ENCODE data around the gene KRT14.
"Not testable (repeated sequence)": the region's sequence is repeated elsewhere in the genome, so short reads cannot be mapped to it uniquely, and the experiment has no call there.

The KRT14 gene

DNA sequence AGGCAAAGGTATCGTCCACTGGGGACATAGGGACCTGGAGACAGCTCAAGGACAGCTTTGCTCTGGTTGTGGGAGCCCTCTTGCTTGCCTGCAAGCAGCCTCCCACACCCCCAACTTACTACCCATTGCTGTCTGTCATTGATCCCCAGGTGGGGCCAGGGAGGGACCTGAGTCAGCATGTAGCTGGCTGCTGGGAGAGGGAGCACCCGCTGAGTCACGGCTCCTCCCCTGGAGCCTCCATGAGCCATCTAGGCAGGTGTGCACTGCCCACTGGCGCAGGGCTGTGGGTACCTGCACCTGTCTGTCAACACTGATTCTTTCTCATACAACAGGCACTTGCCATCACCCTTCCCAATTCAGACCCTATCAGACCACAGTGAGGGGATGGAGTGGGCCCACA is 10.0 kb downstream of the KRT14 start:
- not testable (repeated sequence) for DNase-seq

DNA sequence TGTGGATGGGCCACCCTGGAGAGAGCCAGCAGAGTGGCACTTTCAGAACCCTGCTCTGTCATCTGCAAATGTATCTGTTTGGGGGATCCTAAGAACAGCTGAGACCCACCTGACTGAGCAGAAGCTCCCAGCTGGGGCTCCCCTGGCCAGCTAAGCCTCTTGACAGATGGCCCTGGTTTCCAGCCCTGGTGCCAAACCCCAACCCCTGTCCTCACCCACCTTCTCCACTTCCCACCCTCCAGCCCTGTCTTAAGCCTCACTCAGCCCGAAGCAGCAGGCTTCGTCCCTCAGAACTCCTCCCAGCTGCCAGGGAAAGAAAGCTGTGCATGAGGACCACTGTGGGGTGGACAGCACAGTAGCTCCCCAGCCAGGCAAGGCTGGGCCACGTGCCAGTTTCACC is 11.4 kb downstream of the KRT14 start:
- no peak for DNase-seq

DNA sequence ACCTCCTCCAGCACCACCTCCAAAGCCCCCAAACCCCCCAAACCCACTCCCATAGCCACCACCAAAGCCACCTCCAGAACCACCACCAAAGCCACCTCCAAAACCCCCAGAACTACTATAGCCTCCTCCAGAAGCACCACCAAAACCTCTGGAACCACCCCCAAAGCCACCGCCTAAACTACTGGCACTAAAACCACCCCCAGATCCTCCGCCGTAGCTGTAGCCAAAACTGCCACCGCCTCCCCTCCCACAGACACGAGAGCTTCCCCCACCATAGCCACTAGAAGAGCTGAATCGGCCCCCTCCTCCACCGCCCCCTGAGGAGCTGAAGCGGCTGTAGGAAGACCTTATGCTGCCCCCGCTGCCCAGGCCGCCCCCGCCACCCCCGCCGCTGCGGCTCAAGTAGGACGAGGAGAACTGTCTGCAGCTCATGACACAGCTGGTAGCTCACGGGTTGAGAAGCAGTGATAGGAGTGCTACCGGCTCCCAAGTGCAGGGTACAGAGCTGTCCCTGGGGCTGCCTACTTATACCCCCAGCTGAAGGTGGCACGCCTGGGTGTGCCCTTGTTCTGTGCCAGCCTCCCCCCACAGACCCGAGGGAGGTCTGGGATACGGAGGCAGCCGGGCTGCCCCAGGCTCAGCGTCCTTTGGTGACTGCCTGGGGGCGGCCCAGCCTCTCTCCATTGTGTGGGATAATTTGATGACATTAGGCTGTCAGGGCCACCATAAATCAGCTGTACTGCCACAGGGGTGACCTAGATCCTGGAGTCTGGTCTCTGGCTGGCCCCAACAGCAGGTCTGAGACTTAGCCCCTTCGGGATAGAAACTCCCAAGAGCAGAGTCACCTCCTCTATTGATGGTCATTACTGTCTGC is 14.9 kb downstream of the KRT14 start, which contains the start of gene KRT9:
KRT9 (minus strand) TSS at position 499 of the 874 bp plus-strand sequence; CDS start at position 432, 67 bp downstream.
- DNase-seq: no peak

DNA sequence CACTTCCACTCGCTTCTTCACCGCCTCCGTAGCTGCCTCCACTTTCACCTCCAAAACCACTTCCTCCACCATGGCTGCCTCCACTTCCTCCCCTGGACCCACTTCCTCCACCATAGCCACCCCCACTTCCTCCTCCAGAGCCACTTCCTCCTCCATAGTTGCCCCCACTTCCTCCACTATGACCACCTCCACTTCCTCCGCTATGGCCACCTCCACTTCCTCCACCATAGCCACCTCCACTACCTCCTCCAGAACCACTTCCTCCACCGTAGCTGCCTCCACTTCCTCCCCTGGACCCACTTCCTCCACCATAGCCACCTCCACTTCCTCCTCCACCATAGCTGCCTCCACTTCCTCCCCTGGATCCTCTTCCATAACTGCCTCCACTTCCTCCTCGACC is 19.4 kb downstream of the KRT14 start:
- DNase-seq: no peak

DNA sequence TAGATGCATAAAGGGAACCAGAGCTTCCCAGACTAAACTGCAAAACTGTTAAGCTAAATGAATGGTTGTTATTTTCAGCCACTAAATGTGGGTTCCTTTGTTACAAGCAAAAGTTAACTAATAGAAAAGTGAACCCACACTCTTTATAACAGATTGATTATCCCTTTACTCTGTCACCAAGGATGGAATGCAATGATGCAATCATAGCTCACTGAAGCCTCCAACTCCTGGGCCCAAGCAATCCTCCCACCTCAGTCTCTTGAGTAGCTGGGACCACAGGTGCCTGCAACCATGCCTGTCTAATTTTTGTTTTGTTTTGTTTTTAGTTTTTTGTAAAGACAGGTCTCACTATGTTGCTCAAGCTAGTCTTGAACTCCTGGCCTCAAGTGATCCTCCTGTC is 21.4 kb downstream of the KRT14 start:
- DNase-seq: no peak

GRCh38 chr17:41563607-41564170 is 23.0 kb downstream of the KRT14 start:
- DNase-seq: no peak

GRCh38 chr17:41561554-41561953 is 25.1 kb downstream of the KRT14 start:
- no peak for DNase-seq

- no peak for DNase-seq
Measured at GRCh38 chr17:41559548-41559947, 27.1 kb downstream of the KRT14 start.

GRCh38 chr17:41556931-41557330 is 29.8 kb downstream of the KRT14 start:
- no peak for DNase-seq

GRCh38 chr17:41556306-41556705 is 30.4 kb downstream of the KRT14 start:
- no peak for DNase-seq

GRCh38 chr17:41555105-41555887 is 31.4 kb downstream of the KRT14 start:
- no peak for DNase-seq

DNA sequence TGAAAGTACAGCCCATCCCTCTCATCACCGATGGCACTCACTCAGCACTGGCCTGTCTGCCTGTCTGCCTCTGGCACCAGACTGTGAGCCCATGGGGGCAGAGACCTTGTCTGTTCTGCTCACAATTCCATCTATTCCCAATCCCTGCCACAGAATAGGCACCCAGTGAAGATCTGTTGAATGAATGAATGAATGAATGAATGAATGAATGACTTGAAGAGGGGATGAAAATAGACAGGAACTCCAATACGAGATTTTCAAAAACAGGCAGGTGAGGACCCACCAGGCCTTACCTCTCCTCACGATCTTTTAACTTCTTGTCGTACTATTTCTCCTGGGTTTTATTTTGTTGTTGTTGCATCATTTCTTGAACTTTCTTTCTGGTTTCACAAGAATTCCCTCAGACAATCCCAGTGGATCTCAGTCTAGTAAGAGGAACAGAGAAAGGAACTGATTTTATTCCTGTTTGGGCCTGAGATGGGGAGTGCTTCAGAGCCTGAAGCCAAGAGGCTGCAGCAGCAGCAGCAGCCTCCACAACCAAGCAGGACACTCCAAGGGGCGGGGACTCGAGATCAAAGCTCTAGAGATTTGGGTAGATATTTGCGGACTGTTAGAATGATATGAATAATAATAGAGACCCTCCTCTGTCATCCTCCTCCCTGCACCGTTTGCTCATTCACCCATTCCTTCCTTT is 32.6 kb downstream of the KRT14 start:
- DNase-seq: no peak

DNA sequence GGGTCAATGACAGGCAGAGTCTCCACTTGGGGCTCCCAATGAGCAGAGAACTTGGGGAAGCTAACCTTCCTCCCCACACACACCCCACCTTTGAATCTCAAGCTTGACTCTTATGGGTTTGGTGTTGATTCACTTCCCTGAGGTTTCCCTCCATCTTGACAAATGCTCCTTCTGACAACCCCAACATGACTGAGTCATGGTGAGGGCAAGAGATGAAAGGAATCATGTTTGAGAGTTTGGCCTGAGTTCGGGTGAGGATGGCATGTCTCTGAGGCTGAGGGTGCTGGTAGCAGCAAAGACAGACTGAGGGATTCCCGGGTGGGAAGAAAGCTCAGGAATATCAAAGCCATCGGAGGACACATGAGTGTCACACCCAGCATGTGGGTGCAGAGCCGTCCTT is 33.5 kb downstream of the KRT14 start:
- no peak for DNase-seq

GRCh38 chr17:41552455-41552854 is 34.2 kb downstream of the KRT14 start:
- no peak for DNase-seq

DNA sequence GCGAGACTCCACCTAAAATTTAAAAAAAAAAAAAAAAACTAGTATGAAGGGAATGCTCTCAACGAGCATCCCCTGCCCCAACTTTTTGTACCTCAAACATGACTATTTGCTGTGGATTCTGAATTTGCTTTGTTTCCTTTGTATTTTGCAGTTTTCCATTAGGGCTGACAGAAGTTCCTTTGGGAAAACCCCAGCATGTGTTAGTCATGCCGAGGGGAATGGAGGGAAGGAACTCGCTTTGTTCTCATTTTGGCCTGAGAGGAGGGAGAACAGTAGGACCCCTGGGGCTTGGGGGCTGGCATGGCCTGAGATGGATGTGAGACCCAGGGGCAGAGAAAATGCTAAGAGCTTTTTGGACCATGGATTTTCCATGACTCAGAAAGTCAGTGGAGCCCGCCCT is 35.3 kb downstream of the KRT14 start:
- DNase-seq: no peak

GRCh38 chr17:41549596-41550039 is 37.1 kb downstream of the KRT14 start:
- no peak for DNase-seq

GRCh38 chr17:41548844-41549595 is 37.7 kb downstream of the KRT14 start:
- peak; percentile 54 to 58 for DNase-seq

DNA sequence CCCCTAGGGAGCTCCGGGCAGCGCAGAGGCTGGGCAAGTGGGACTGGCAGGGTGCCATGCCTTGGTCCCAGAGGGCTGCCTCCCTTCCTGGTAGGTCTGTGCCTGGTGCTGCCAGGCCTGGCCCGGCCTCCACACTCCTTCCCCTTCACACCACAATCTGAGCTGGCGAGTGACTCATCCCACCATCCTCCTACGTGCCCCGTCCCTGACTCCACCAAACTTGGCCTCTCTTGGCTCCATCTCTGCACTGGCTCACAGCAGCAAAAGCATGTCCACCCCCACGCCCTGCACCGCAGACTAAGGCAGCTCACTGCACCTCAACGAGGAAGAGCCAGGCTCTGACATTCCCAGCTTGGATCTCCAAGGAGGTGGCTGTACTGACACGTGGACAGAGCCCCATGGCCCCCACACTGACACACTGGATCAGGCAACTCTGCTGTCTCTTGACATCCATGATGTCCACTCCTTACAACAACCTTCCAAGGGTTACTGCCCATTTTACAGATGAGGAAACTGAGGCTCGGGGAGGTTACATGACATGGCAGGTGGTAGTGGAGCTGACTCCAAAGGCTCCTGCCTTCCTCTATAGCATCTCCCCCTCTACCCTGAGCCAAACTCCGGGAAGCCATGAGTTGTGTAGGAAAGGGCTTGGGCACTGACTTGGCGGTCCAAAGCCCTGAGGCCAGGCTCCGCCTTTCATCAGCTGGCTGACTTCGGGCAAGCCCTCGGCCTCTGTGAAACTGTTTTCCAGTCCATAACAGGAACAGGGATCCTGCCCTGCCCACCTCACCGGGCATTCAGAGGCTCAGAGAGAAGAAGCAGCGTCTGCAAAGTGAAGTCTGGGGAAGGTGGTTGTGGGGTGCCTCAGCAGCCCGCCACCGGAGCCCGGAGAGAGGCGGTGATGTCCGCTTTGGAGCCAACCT is 38.5 kb downstream of the KRT14 start:
- no peak for DNase-seq

GRCh38 chr17:41547378-41547841 is 39.3 kb downstream of the KRT14 start:
- DNase-seq: no peak

DNA sequence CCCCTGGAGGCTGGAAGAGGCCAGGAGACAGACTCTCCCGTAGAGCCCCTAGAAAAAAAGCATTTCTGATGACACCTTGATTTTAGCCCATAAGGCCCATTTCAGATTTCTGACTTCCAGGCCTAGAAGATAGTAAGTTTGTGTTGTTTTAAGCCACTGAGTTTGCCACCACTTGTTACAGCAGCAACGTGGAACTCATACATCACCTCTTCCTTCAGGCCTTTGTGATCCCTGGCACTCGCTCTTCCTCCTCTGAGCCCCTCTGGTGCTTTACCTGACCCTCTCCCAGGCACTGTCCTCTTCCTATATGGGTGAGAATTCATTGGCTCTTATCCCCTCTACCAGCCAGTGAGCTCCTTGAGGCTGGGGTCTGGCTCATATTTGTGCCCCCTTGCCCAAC is 39.9 kb downstream of the KRT14 start:
- DNase-seq: no peak

GRCh38 chr17:41545829-41546410 is 40.8 kb downstream of the KRT14 start:
- DNase-seq: no peak

Measured in NCI-H1930 (cell line).